Naive thymus-derived CD4-positive, alpha-beta T cell (primary cell): Measurements from ENCODE around the gene TAF11L3. TPM values are rescaled to one million over a fixed set of nuclear protein-coding genes. Genes with fewer than 3 reads are reported as not detected.
"Not testable (repeated sequence)": the region's sequence is repeated elsewhere in the genome, so short reads cannot be mapped to it uniquely, and the experiment has no call there.

Experiments used
- ATAC-seq: fragments of 150-1000 bp; cut with Tn5 transposase; 2 replicates; pipeline ENCODE4 v1.10.0; 2021; ENCODE audit warnings: mild to moderate bottlenecking, moderate library complexity
- CTCF ChIA-PET: fragments of 350-600 bp; sonication (Branson Sonifier 250); formaldehyde crosslinking; loops from one replicate; lab custom pipeline; 2021; ENCODE audit warnings: antibody characterized with exemption; lab: Charles Lee
- POLR2A ChIA-PET: fragments of 350-600 bp; sonication (Branson Sonifier 250); formaldehyde crosslinking; loops from one replicate; lab custom pipeline; 2021; ENCODE audit warnings: antibody characterized with exemption, inconsistent platforms; lab: Charles Lee
- DNase-seq, 9 donors: peaks; one replicate each; pipeline versions ENCODE4 v3.0.0 to v3.0.0-alpha.2; 2020 to 2022; ENCODE audit warnings: mixed read lengths in 1 of 9
- H3K27ac ChIP-seq: one replicate; pipeline ENCODE4 v1.7.0; 2013; ENCODE audit warnings: mild to moderate bottlenecking, low read depth, low read length, moderate library complexity
- H3K27me3 ChIP-seq, 2 donors: one replicate each; pipeline ENCODE4 v1.7.0; 2013; ENCODE audit warnings: low read length in 2 of 2, mild to moderate bottlenecking in 2 of 2, moderate library complexity in 2 of 2; ENCODE audit not compliant: control insufficient read depth in 2 of 2, insufficient read depth in 2 of 2
- H3K36me3 ChIP-seq, 3 experiments: 1 replicate in 2 of 3; 2 replicates in 1 of 3; pipeline ENCODE4 v1.7.0; 2013; ENCODE audit warnings: low read length in 3 of 3, mild to moderate bottlenecking in 3 of 3, moderate library complexity in 1 of 3; ENCODE audit not compliant: insufficient read depth in 3 of 3, control insufficient read depth in 2 of 3
- H3K4me1 ChIP-seq, 2 donors: one replicate each; pipeline ENCODE4 v1.7.0; 2013; ENCODE audit warnings: low read length in 2 of 2, mild to moderate bottlenecking in 2 of 2, moderate library complexity in 1 of 2; ENCODE audit not compliant: control insufficient read depth in 2 of 2, insufficient read depth in 2 of 2
- H3K4me3 ChIP-seq: 2 replicates; pipeline ENCODE4 v1.7.0; 2013; ENCODE audit warnings: mild to moderate bottlenecking, low read length
- H3K9me3 ChIP-seq, 3 experiments: 1 replicate in 2 of 3; 2 replicates in 1 of 3; pipeline ENCODE4 v1.7.0; 2013; ENCODE audit warnings: low read length in 3 of 3; ENCODE audit not compliant: control insufficient read depth in 2 of 3
- H3K27ac Mint-ChIP-seq, 9 donors: one replicate each; pipeline ENCODE4 v1.8.0; 2020 to 2022; ENCODE audit warnings: mixed read lengths in 9 of 9, mild to moderate bottlenecking in 8 of 9, moderate library complexity in 5 of 9, inconsistent platforms in 2 of 9
- H3K27me3 Mint-ChIP-seq, 5 donors: one replicate each; pipeline ENCODE4 v1.8.0; 2021 to 2022; ENCODE audit warnings: mixed read lengths in 5 of 5, mild to moderate bottlenecking in 1 of 5
- H3K36me3 Mint-ChIP-seq, 5 donors: one replicate each; pipeline ENCODE4 v1.8.0; 2020 to 2022; ENCODE audit warnings: mixed read lengths in 5 of 5, mild to moderate bottlenecking in 3 of 5, inconsistent platforms in 1 of 5
- H3K4me1 Mint-ChIP-seq, 7 donors: one replicate each; pipeline ENCODE4 v1.8.0; 2020 to 2022; ENCODE audit warnings: mixed read lengths in 7 of 7, mild to moderate bottlenecking in 3 of 7, inconsistent platforms in 1 of 7
- H3K4me3 Mint-ChIP-seq, 10 donors: one replicate each; pipeline ENCODE4 v1.8.0; 2020 to 2022; ENCODE audit warnings: mild to moderate bottlenecking in 10 of 10, mixed read lengths in 10 of 10, moderate library complexity in 6 of 10, inconsistent platforms in 2 of 10
- H3K9me3 Mint-ChIP-seq, 11 donors: one replicate each; pipeline ENCODE4 v1.8.0; 2020 to 2022; ENCODE audit warnings: mixed read lengths in 11 of 11, mild to moderate bottlenecking in 4 of 11, inconsistent platforms in 1 of 11, moderate library complexity in 1 of 11
- intact Hi-C, 2 donors: fragments of 100-400 bp; cut with micrococcal nuclease; formaldehyde crosslinking; loops; one replicate each; pipeline ENCODE4 v1.15.1; 2023
- polyA plus RNA-seq, 2 donors: library from polyadenylated mRNA; unstranded; fragments of 300-500 nt; fragmentation: Illumina TruSeq; gene quantifications; one replicate each; pipeline ENCODE4 v1.2.3, GENCODE V29; 2021
- total RNA-seq, 6 experiments: library from RNA in 5 of 6; stranded (reverse) in 5 of 6; gene quantifications; 1 replicate in 5 of 6; 2 replicates in 1 of 6; pipeline ENCODE4 v1.2.3 and lab custom pipeline; 2021 to 2026

Gene TAF11L3
- total and polyA plus RNA-seq, 7 experiments from 2014 or later = not detected

GRCh38 chr5:17486464-17487173 lies 31.5 kb upstream of the TAF11L3 start:
- H3K4me1 Mint-ChIP-seq, H3K9me3 ChIP-seq, H3K9me3 Mint-ChIP-seq, H3K27ac Mint-ChIP-seq, ATAC-seq, H3K4me3 Mint-ChIP-seq, H3K27me3 Mint-ChIP-seq, CTCF ChIA-PET, H3K36me3 Mint-ChIP-seq, H3K4me3 ChIP-seq, H3K36me3 ChIP-seq, H3K27ac ChIP-seq, H3K27me3 ChIP-seq, H3K4me1 ChIP-seq, POLR2A ChIA-PET, intact Hi-C loops, DNase-seq: not testable (repeated sequence)

- ATAC-seq (no peak), DNase-seq (no peak)
- peaks cover 0 to 9% (median 3%) of the 10 kb centered on the region in 11 donors for H3K9me3 Mint-ChIP-seq
- H3K27ac Mint-ChIP-seq = no peak overlapping the region
- Histone ChIP-seq H3K27ac (no peak overlapping the region), H3K9me3 (no peaks in the 10 kb centered on the region), H3K36me3 (no peaks in the 10 kb centered on the region), H3K4me3 (no peak overlapping the region), H3K4me1 (no peaks in the 10 kb centered on the region), H3K27me3 (no peaks in the 10 kb centered on the region)
- H3K4me3 Mint-ChIP-seq = no peak overlapping the region
- ChIA-PET POLR2A (no interaction called here), CTCF (no interaction called here)
- intact Hi-C loops = no loop called here
- H3K36me3 Mint-ChIP-seq = no peaks in the 10 kb centered on the region
- no peaks in the 10 kb centered on the region for H3K27me3 Mint-ChIP-seq
- no peaks in the 10 kb centered on the region for H3K4me1 Mint-ChIP-seq
These were observed 31.0 kb upstream of the TAF11L3 start for GRCh38 chr5:17487174-17487512.

GRCh38 chr5:17491257-17491656 lies 26.9 kb upstream of the TAF11L3 start:
- H3K4me3 ChIP-seq, H3K27ac ChIP-seq, H3K27me3 Mint-ChIP-seq, POLR2A ChIA-PET, intact Hi-C loops, H3K4me1 Mint-ChIP-seq, CTCF ChIA-PET, H3K27me3 ChIP-seq, H3K4me1 ChIP-seq, DNase-seq, H3K9me3 ChIP-seq, ATAC-seq, H3K36me3 ChIP-seq, H3K27ac Mint-ChIP-seq, H3K36me3 Mint-ChIP-seq, H3K4me3 Mint-ChIP-seq: not testable (repeated sequence)
- peaks cover 0 to 14% (median 7%) of the 10 kb centered on the region in 11 donors for H3K9me3 Mint-ChIP-seq

GRCh38 chr5:17492770-17493169 lies 25.4 kb upstream of the TAF11L3 start:
- no peaks in the 10 kb centered on the region for H3K27me3 ChIP-seq
- H3K4me3 ChIP-seq = no peak overlapping the region
- ATAC-seq (no peak), DNase-seq (no peak)
- Mint-ChIP-seq H3K27ac (no peak overlapping the region), H3K4me3 (no peak overlapping the region), H3K9me3 (peaks cover 0 to 14% (median 7%) of the 10 kb centered on the region in 11 donors), H3K36me3 (no peaks in the 10 kb centered on the region), H3K4me1 (no peaks in the 10 kb centered on the region), H3K27me3 (no peaks in the 10 kb centered on the region)
- no peaks in the 10 kb centered on the region for H3K9me3 ChIP-seq
- POLR2A ChIA-PET = no interaction called here
- no peaks in the 10 kb centered on the region for H3K36me3 ChIP-seq
- no peak overlapping the region for H3K27ac ChIP-seq
- intact Hi-C loops = no loop called here
- CTCF ChIA-PET = no interaction called here
- no peaks in the 10 kb centered on the region for H3K4me1 ChIP-seq

- Mint-ChIP-seq H3K27ac (peak overlapping the region in 1 of 9 donors; percentile 29), H3K36me3 (peaks cover 0 to 3% (median 0%) of the 10 kb centered on the region in 5 donors), H3K4me3 (no peak overlapping the region), H3K27me3 (no peaks in the 10 kb centered on the region), H3K4me1 (no peaks in the 10 kb centered on the region), H3K9me3 (peaks cover 0 to 17% (median 6%) of the 10 kb centered on the region in 11 donors)
- no peaks in the 10 kb centered on the region for H3K4me1 ChIP-seq
- no peaks in the 10 kb centered on the region for H3K9me3 ChIP-seq
- no peaks in the 10 kb centered on the region for H3K36me3 ChIP-seq
- no peak overlapping the region for H3K4me3 ChIP-seq
- DNase-seq (no peak), ATAC-seq (no peak)
- POLR2A ChIA-PET = no interaction called here
- no peak overlapping the region for H3K27ac ChIP-seq
- intact Hi-C loops = no loop called here
- no peaks in the 10 kb centered on the region for H3K27me3 ChIP-seq
- CTCF ChIA-PET = no interaction called here
These were observed 20.7 kb upstream of the TAF11L3 start for GRCh38 chr5:17497446-17497845.

GRCh38 chr5:17497931-17498330 lies 20.2 kb upstream of the TAF11L3 start, which contains the start of gene TAF11L2:
Gene TAF11L2 (plus strand): TSS chr5:17498231.
- H3K4me1 ChIP-seq, H3K27me3 ChIP-seq, POLR2A ChIA-PET, H3K4me1 Mint-ChIP-seq, H3K27ac ChIP-seq, ATAC-seq, H3K9me3 ChIP-seq, H3K36me3 ChIP-seq, H3K4me3 ChIP-seq, H3K27me3 Mint-ChIP-seq, H3K4me3 Mint-ChIP-seq, CTCF ChIA-PET, intact Hi-C loops, DNase-seq, H3K36me3 Mint-ChIP-seq: not testable (repeated sequence)
- H3K9me3 Mint-ChIP-seq = peaks cover 0 to 13% (median 2%) of the 10 kb centered on the region in 11 donors
- H3K27ac Mint-ChIP-seq = peak within 1 kb of the TSS in 1 of 9 donors; percentile 29

GRCh38 chr5:17511775-17512325 lies 6.3 kb upstream of the TAF11L3 start:
- Mint-ChIP-seq H3K4me3 (no peak overlapping the region), H3K4me1 (no peaks in the 10 kb centered on the region), H3K9me3 (peaks cover 0 to 13% (median 2%) of the 10 kb centered on the region in 11 donors), H3K36me3 (no peaks in the 10 kb centered on the region), H3K27me3 (no peaks in the 10 kb centered on the region), H3K27ac (no peak overlapping the region)
- Histone ChIP-seq H3K36me3 (no peaks in the 10 kb centered on the region), H3K27ac (no peak overlapping the region), H3K4me3 (no peak overlapping the region), H3K4me1 (no peaks in the 10 kb centered on the region), H3K9me3 (no peaks in the 10 kb centered on the region), H3K27me3 (no peaks in the 10 kb centered on the region)
- CTCF ChIA-PET = no interaction called here
- intact Hi-C loops = no loop called here
- no peak for DNase-seq
- POLR2A ChIA-PET = no interaction called here
- no peak for ATAC-seq
